Loucy (cell line): ENCODE results near the gene TBRG1.
A peak's percentile ranks its signal among the peaks of the same experiment; 100 is the strongest.

ENCODE experiments used
- EZH2phosphoT487 ChIP-seq: fragments of 200-600 bp; IDR thresholded peaks from 2 replicates; pipeline ENCODE4 v1.6.1; 2018; ENCODE audit warnings: antibody characterized with exemption, mild to moderate bottlenecking, moderate library complexity, borderline replicate concordance
- TF ChIP-seq, protein P1 (sequence below): fragments of 200-600 bp; sonication (generic); conservative IDR thresholded peaks from 2 replicates; pipeline ENCODE4 v1.5.1; 2014; ENCODE audit warnings: mild to moderate bottlenecking, antibody characterized with exemption, low read length

DNA sequence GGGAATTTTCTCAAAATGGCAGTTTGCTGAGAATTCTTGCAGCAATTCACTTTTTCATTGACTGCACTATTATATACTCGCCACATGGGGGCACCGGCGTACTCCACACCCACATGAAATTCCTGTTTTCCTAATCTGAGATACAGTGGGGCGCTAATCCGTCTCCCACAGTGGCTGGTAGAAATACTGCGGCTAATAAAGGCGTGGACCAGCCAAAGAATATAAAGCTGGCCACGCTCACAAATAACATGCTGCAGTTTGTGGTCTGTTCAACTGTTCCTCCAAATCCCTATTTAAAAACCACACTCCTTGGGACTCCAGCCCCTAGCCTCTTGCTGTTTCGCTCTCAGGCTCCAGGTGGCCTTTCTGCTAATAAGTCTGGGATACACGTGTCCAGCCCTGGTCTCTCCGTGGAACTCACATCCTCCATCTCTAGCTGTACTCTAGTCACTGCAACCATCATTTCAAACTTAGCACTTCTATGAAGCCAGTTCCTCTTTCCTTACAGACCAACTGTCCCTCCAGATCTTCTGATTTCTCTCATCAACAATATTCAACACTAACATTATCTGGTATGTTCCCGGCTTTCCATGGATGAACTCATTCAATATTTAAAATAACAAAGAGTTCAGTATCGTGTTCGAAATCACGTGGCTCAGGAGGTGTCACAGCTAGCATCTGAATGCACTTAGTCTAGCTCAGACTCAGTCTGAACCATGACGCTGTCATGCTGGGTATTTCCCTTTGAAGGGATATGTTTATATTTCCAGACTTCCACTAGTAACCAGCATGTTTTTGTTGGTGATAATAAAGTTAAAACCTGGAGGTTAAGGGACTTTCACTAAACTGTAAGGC, 22.0 kb downstream of the TBRG1 start:
- TF ChIP-seq, protein P1, sequence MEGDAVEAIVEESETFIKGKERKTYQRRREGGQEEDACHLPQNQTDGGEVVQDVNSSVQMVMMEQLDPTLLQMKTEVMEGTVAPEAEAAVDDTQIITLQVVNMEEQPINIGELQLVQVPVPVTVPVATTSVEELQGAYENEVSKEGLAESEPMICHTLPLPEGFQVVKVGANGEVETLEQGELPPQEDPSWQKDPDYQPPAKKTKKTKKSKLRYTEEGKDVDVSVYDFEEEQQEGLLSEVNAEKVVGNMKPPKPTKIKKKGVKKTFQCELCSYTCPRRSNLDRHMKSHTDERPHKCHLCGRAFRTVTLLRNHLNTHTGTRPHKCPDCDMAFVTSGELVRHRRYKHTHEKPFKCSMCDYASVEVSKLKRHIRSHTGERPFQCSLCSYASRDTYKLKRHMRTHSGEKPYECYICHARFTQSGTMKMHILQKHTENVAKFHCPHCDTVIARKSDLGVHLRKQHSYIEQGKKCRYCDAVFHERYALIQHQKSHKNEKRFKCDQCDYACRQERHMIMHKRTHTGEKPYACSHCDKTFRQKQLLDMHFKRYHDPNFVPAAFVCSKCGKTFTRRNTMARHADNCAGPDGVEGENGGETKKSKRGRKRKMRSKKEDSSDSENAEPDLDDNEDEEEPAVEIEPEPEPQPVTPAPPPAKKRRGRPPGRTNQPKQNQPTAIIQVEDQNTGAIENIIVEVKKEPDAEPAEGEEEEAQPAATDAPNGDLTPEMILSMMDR, result peak; percentile 93
- no peak for TF ChIP-seq EZH2phosphoT487
